DOHH2 (cell line): ENCODE data around the gene SH3GLB1.

Source experiments
- CTCF ChIP-seq: fragments of 200-600 bp; sonication (generic); IDR thresholded peaks from one replicate; pipeline ENCODE4 v1.5.1; 2014; ENCODE audit warnings: antibody characterized with exemption, mild to moderate bottlenecking, low read depth, low read length; ENCODE audit not compliant: poor library complexity, severe bottlenecking
- EZH2phosphoT487 ChIP-seq: fragments of 200-600 bp; sonication (generic); IDR thresholded peaks from 2 replicates; pipeline ENCODE4 v1.6.1; 2017; ENCODE audit warnings: borderline replicate concordance, mild to moderate bottlenecking, antibody characterized with exemption, low read length, moderate library complexity, mixed read lengths

DNA sequence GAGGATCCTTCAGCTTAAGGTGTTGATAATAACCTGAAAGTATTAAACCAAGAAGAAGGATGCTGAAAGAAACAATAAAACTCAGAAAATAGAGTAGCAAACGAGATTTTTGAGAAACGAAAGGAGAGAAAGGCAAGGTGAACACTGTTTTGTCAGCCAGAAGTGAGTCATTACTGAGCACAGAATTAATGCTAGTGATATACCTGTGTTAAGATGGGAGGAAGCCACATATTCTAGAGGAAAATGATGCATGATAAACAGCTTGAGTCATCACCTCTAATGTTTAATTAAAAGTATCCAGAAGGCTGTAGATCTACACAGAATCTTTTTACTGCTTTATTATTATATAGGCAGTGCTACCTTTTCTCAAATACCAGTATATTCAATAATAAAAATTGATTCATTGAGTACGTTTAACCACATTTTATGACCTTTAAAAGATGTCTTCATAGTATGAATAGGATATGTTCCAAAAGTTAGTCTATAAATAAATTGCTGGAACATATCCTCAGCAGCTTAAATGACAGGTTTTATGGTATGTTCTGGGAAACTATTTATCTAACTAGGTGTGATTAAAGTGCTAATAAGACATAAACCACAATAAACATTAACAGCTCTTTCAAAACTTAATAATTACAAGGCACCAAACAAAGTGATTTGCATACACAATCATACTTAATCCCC is 10.3 kb downstream of the SH3GLB1 start:
- no peak for TF ChIP-seq CTCF
- no peak for TF ChIP-seq EZH2phosphoT487
